CD14-positive monocyte (primary cell): ENCODE data around the gene HES2. TPM values are rescaled to one million over a fixed set of nuclear protein-coding genes. Genes with fewer than 3 reads are reported as not detected.

Source experiments
- DNase-seq, 3 donors: peaks; one replicate each; pipeline ENCODE4 v3.0.0-alpha.2; 2011 to 2022
- H2AFZ ChIP-seq: 2 replicates; pipeline ENCODE4 v1.6.0; 2012; ENCODE audit warnings: mild to moderate bottlenecking, low read depth, low read length, inconsistent platforms; ENCODE audit not compliant: insufficient read depth, poor library complexity, severe bottlenecking
- H3K27ac ChIP-seq, 2 donors: 1 replicate in 1 of 2; 2 replicates in 1 of 2; pipeline ENCODE4 v1.5.1; 2012 to 2013; ENCODE audit warnings: low read length in 2 of 2, control low read depth in 1 of 2, inconsistent platforms in 1 of 2, low read depth in 1 of 2, mild to moderate bottlenecking in 1 of 2
- H3K27me3 ChIP-seq, 2 donors: one replicate each; pipeline versions ENCODE4 v1.6.0 to v1.6.1; 2011 to 2013; ENCODE audit warnings: low read length in 2 of 2; ENCODE audit not compliant: control insufficient read depth in 2 of 2, insufficient read depth in 2 of 2
- H3K36me3 ChIP-seq, 2 donors: replicated peaks in 1 of 2; 1 replicate in 1 of 2; 2 replicates in 1 of 2; pipeline versions ENCODE4 v1.5.1 to v1.6.1; 2012 to 2013; ENCODE audit warnings: low read length in 2 of 2, control low read depth in 1 of 2, inconsistent platforms in 1 of 2, mild to moderate bottlenecking in 1 of 2; ENCODE audit not compliant: insufficient read depth in 2 of 2, control insufficient read depth in 1 of 2
- H3K4me1 ChIP-seq, 2 donors: 1 replicate in 1 of 2; 2 replicates in 1 of 2; pipeline versions ENCODE4 v1.5.1 to v1.6.1; 2012 to 2013; ENCODE audit warnings: low read length in 2 of 2, control low read depth in 1 of 2, inconsistent platforms in 1 of 2, mild to moderate bottlenecking in 1 of 2, moderate library complexity in 1 of 2; ENCODE audit not compliant: insufficient read depth in 2 of 2, control insufficient read depth in 1 of 2
- H3K4me2 ChIP-seq: replicated peaks from 2 replicates; pipeline ENCODE3; 2012; ENCODE audit warnings: low read length, moderate library complexity, mild to moderate bottlenecking; ENCODE audit not compliant: poor library complexity, severe bottlenecking; ENCODE audit errors: extremely low read depth
- H3K4me3 ChIP-seq, 3 experiments: fragments of 200-600 bp in 1 of 3; sonication (generic) in 1 of 3; replicated peaks in 1 of 3; 1 replicate in 2 of 3; 2 replicates in 1 of 3; pipeline ENCODE4 v1.5.1; 2011 to 2013; ENCODE audit warnings: low read length in 3 of 3, mild to moderate bottlenecking in 3 of 3, control low read depth in 2 of 3, low read depth in 2 of 3, inconsistent platforms in 1 of 3, moderate library complexity in 1 of 3
- H3K79me2 ChIP-seq: 2 replicates; pipeline ENCODE4 v1.6.0; 2012; ENCODE audit warnings: mild to moderate bottlenecking, control low read depth, inconsistent platforms, low read length, moderate library complexity; ENCODE audit not compliant: insufficient read depth
- H3K9ac ChIP-seq: 2 replicates; pipeline ENCODE4 v1.6.0; 2017; ENCODE audit warnings: low read length, mild to moderate bottlenecking; ENCODE audit not compliant: insufficient read depth, poor library complexity, severe bottlenecking
- H3K9me3 ChIP-seq, 2 donors: replicated peaks in 1 of 2; 1 replicate in 1 of 2; 2 replicates in 1 of 2; pipeline versions ENCODE4 v1.5.1 to v1.6.1; 2012 to 2013; ENCODE audit warnings: low read length in 2 of 2, control low read depth in 1 of 2; ENCODE audit not compliant: control insufficient read depth in 1 of 2, insufficient read depth in 1 of 2
- H4K20me1 ChIP-seq: 2 replicates; pipeline ENCODE4 v1.6.0; 2012; ENCODE audit warnings: mild to moderate bottlenecking, low read length, control low read depth, moderate library complexity; ENCODE audit not compliant: insufficient read depth
- H3K27ac Mint-ChIP-seq, 7 donors: one replicate each; pipeline ENCODE4 v1.8.0; 2020; ENCODE audit warnings: mild to moderate bottlenecking in 7 of 7, mixed read lengths in 7 of 7, moderate library complexity in 6 of 7, inconsistent platforms in 2 of 7
- H3K27me3 Mint-ChIP-seq, 3 donors: one replicate each; pipeline ENCODE4 v1.8.0; 2021 to 2022; ENCODE audit warnings: low read depth in 3 of 3, mild to moderate bottlenecking in 3 of 3, mixed read lengths in 3 of 3, moderate library complexity in 3 of 3, inconsistent platforms in 1 of 3
- H3K36me3 Mint-ChIP-seq, 2 donors: one replicate each; pipeline ENCODE4 v1.8.0; 2020; ENCODE audit warnings: mixed read lengths in 2 of 2, inconsistent platforms in 1 of 2, mild to moderate bottlenecking in 1 of 2
- H3K4me1 Mint-ChIP-seq: one replicate; pipeline ENCODE4 v1.8.0; 2020; ENCODE audit warnings: mild to moderate bottlenecking, mixed read lengths
- H3K4me3 Mint-ChIP-seq, 2 donors: one replicate each; pipeline ENCODE4 v1.8.0; 2020; ENCODE audit warnings: mild to moderate bottlenecking in 2 of 2, mixed read lengths in 2 of 2, moderate library complexity in 1 of 2
- H3K9me3 Mint-ChIP-seq, 7 donors: one replicate each; pipeline ENCODE4 v1.8.0; 2020 to 2022; ENCODE audit warnings: mixed read lengths in 7 of 7, mild to moderate bottlenecking in 6 of 7, moderate library complexity in 6 of 7, inconsistent platforms in 2 of 7
- CTCF ChIP-seq: fragments of 200-600 bp; IDR thresholded peaks from one replicate; pipeline ENCODE4 v1.8.0; 2022; ENCODE audit warnings: antibody characterized with exemption, mild to moderate bottlenecking
- WGBS: methylation state at CpG from one replicate; pipeline ENCODE4 v1.1.5; 2013; ENCODE audit warnings: missing lambda C conversion rate; ENCODE audit not compliant: insufficient coverage; 5-methylcytosine and 5-hydroxymethylcytosine counted together
- intact Hi-C, 2 donors: fragments of 100-400 bp; cut with micrococcal nuclease; formaldehyde crosslinking; loops; one replicate each; pipeline versions ENCODE4 v1.15.0 to v1.15.1; 2023
- polyA plus RNA-seq, 3 donors: library from polyadenylated mRNA; depleted of rRNA in 1 of 3; unstranded in 2 of 3; stranded (reverse) in 1 of 3; fragments of 300-500 nt in 2 of 3; fragments of >200 nt in 1 of 3; fragmentation: Illumina TruSeq in 2 of 3; gene quantifications; 1 replicate in 2 of 3; 2 replicates in 1 of 3; pipeline ENCODE4 v1.2.3, GENCODE V29; 2012 to 2021

Gene HES2
- polyA plus RNA-seq, 3 donors = not detected

GRCh38 chr1:6392809-6393399, 26.8 kb downstream of the HES2 start:
- peak overlapping the region in 4 of 7 donors; percentile 31 to 92 (median 78) for H3K27ac Mint-ChIP-seq
- Histone ChIP-seq H3K9me3 (no peaks in the 10 kb centered on the region), H3K4me1 (peaks cover 18 to 24% of the 10 kb centered on the region in 2 donors), H3K36me3 (no peaks in the 10 kb centered on the region), H3K4me2 (peak overlapping the region; percentile 82), H4K20me1 (peaks cover 3% of the 10 kb centered on the region), H3K4me3 (peak overlapping the region; percentile 14 to 77 (median 44)), H3K79me2 (no peaks in the 10 kb centered on the region), H2AFZ (peak overlapping the region; percentile 81), H3K27ac (peak overlapping the region in 1 of 2 donors; percentile 90), H3K27me3 (peaks cover 0 to 9% of the 10 kb centered on the region in 2 donors), H3K9ac (peak overlapping the region; percentile 76)
- intact Hi-C loops = loop anchor here in 1 of 2 donors (1.0 to 10.0 kb wide), 4 partner anchors 9 to 398 kb away; partner anchors contain the start of genes HES3, NOL9, NPHP4 and TAS1R1
- no peaks in the 10 kb centered on the region for H3K36me3 Mint-ChIP-seq
- no peak for DNase-seq
- H3K4me3 Mint-ChIP-seq = peak overlapping the region; percentile 81 to 87
- H3K9me3 Mint-ChIP-seq = peaks cover 0 to 3% (median 0%) of the 10 kb centered on the region in 7 donors
- H3K4me1 Mint-ChIP-seq = peaks cover 25% of the 10 kb centered on the region
- no peak for TF ChIP-seq CTCF
- under 1% methylated on average over 75 of the region's 83 CpGs for WGBS
- H3K27me3 Mint-ChIP-seq = peaks cover 6 to 19% (median 15%) of the 10 kb centered on the region in 3 donors

- Histone ChIP-seq H3K36me3 (no peaks in the 10 kb centered on the region), H3K4me1 (peaks cover 18 to 24% of the 10 kb centered on the region in 2 donors), H4K20me1 (peaks cover 3% of the 10 kb centered on the region), H3K79me2 (no peaks in the 10 kb centered on the region), H3K27me3 (peaks cover 0 to 9% of the 10 kb centered on the region in 2 donors), H3K9me3 (no peaks in the 10 kb centered on the region), H3K27ac (no peak overlapping the region), H3K9ac (peak overlapping the region; percentile 76), H3K4me2 (peak overlapping the region; percentile 82), H3K4me3 (peak overlapping the region in 2 of 3 experiments; percentile 30 to 77), H2AFZ (peak overlapping the region; percentile 81)
- no peak for TF ChIP-seq CTCF
- 26% methylated on average over 16 of the region's 16 CpGs for WGBS
- peaks cover 25% of the 10 kb centered on the region for H3K4me1 Mint-ChIP-seq
- intact Hi-C loops = loop anchor here in 1 of 2 donors (5.0 to 10.0 kb wide), 3 partner anchors 150 to 397 kb away; partner anchors contain the start of genes HES3, NOL9, NPHP4 and TAS1R1
- no peak for DNase-seq
- peak overlapping the region; percentile 70 to 76 for H3K4me3 Mint-ChIP-seq
- H3K27ac Mint-ChIP-seq = peak overlapping the region in 2 of 7 donors; percentile 26 to 63
- H3K36me3 Mint-ChIP-seq = no peaks in the 10 kb centered on the region
- peaks cover 0 to 3% (median 0%) of the 10 kb centered on the region in 7 donors for H3K9me3 Mint-ChIP-seq
- H3K27me3 Mint-ChIP-seq = peaks cover 6 to 15% (median 14%) of the 10 kb centered on the region in 3 donors
Observed at GRCh38 chr1:6391951-6392808, 27.5 kb downstream of the HES2 start.
